Measurements from ENCODE around the gene ZNF22.

DNA sequence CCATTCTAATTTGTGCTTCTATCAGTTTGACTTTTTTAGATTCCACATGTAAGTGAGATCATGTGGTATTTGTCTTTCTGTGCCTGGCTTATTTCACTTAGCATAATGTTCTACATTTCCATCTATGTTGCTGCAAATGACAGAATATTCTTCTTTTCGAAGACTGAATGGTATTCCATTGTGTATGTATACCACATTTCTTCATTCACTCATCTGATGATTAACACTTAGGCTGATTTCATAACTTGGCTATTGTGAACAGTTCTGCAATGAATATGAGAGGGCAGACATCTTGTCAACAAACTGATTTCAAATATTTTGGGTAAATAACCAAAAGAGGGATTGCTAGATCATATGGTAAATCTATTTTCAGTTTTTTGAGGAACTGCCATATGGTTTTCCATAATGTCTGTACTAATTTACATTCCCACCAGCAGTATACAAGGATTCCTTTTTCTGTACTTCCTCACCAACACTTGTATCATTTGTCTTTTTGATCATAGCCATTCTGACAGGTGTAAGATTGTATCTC, 52.9 kb downstream of the ZNF22 start:
- TF ChIP-seq CTCF (conservative IDR thresholded peaks at IDR 0.05; ENCODE audit: low read depth, low read length) (no peak), MAFK (IDR thresholded peaks at IDR 0.05; ENCODE audit: low read depth, low read length) (no peak), BHLHE40 (IDR thresholded peaks at IDR 0.05; ENCODE audit: low read depth, low read length) (no peak), POLR2A (IDR thresholded peaks at IDR 0.05; ENCODE audit: low read depth, low read length) (no peak), SMC3 (IDR thresholded peaks at IDR 0.05; ENCODE audit: low read depth, low read length) (no peak), RAD21 (IDR thresholded peaks at IDR 0.05; ENCODE audit: low read length) (no peak), MXI1 (IDR thresholded peaks at IDR 0.05; ENCODE audit: borderline replicate concordance, low read depth, low read length) (no peak), ELK1 (IDR thresholded peaks at IDR 0.05; ENCODE audit: borderline replicate concordance, low read depth, low read length) (no peak), RCOR1 (IDR thresholded peaks at IDR 0.05; ENCODE audit: insufficient replicate concordance, low read length) (no peak), MAZ (IDR thresholded peaks at IDR 0.05; ENCODE audit: borderline replicate concordance, low read depth, low read length) (no peak), CEBPB (IDR thresholded peaks at IDR 0.05; ENCODE audit: low read depth, low read length) (no peak), FOS (IDR thresholded peaks at IDR 0.05; ENCODE audit: low read depth, low read length) (no peak), USF2 (IDR thresholded peaks at IDR 0.05; ENCODE audit: low read depth, low read length) (no peak)

Measured in IMR-90 (cell line).